ENCODE measurements around the gene PDZRN4.

DNA sequence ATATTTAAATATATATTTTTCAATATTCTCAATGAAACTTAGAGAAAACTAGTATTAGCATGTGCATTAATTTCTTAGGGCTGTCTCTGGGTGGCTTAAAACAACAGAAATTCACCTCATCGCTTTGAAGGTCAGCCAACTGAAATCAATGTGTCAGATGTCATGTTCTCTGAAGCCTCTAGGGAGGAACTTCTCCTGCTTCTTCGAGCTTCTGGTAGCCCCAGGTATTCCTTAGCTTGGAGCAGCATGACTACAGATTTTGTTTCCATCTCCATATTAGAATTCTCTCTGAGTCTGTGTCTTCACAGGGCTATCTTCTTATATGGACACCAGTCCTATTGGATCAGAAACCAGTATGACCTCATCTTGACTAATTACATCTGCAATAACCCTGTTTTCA is 221.5 kb downstream of the PDZRN4 start:
- TF ChIP-seq, protein P1, sequence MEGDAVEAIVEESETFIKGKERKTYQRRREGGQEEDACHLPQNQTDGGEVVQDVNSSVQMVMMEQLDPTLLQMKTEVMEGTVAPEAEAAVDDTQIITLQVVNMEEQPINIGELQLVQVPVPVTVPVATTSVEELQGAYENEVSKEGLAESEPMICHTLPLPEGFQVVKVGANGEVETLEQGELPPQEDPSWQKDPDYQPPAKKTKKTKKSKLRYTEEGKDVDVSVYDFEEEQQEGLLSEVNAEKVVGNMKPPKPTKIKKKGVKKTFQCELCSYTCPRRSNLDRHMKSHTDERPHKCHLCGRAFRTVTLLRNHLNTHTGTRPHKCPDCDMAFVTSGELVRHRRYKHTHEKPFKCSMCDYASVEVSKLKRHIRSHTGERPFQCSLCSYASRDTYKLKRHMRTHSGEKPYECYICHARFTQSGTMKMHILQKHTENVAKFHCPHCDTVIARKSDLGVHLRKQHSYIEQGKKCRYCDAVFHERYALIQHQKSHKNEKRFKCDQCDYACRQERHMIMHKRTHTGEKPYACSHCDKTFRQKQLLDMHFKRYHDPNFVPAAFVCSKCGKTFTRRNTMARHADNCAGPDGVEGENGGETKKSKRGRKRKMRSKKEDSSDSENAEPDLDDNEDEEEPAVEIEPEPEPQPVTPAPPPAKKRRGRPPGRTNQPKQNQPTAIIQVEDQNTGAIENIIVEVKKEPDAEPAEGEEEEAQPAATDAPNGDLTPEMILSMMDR (conservative IDR thresholded peaks at IDR 0.05; ENCODE audit: low read depth, low read length): no peak
- no peak for TF ChIP-seq EZH2 (IDR thresholded peaks at IDR 0.05; ENCODE audit: borderline replicate concordance, low read depth, low read length, poor library complexity, severe bottlenecking)
